ENCODE data around the gene MTG1. TPM values are rescaled to one million over a fixed set of nuclear protein-coding genes. Genes with fewer than 3 reads are reported as not detected.
A peak's percentile ranks its signal among the peaks of the same experiment; 100 is the strongest.
"Not testable (repeated sequence)": the region's sequence is repeated elsewhere in the genome, so short reads cannot be mapped to it uniquely, and the experiment has no call there.

The MTG1 gene
- total RNA-seq, 5 donors from 2014 or later (not counting 1 experiment from before 2014, with no cell fraction given), result 46.7 to 79.3 (median 69.4) TPM

- H3K4me1 Mint-ChIP-seq; H3K4me3 Mint-ChIP-seq; CTCF ChIA-PET; H3K27me3 Mint-ChIP-seq; H3K9me3 Mint-ChIP-seq; POLR2A ChIA-PET; DNase-seq; H3K9me3 ChIP-seq; H3K36me3 Mint-ChIP-seq; H3K4me1 ChIP-seq (ENCODE audit: control insufficient read depth in 1 of 2, extremely low read depth in 1 of 2, insufficient read depth in 2 of 2, low read length in 2 of 2); H3K27ac ChIP-seq (ENCODE audit: low read length); H3K4me3 ChIP-seq (ENCODE audit: control insufficient read depth in 1 of 2, extremely low read depth in 1 of 2, low read length in 1 of 2); ATAC-seq (replicated peaks in 1 of 4); H3K27me3 ChIP-seq (replicated peaks in 1 of 2; ENCODE audit: control insufficient read depth in 2 of 2, extremely low read depth in 1 of 2, insufficient read depth in 2 of 2, low read length in 1 of 2); H3K27ac Mint-ChIP-seq: not testable (repeated sequence)
- peaks cover 15 to 45% of the 10 kb centered on the region in 2 donors for H3K36me3 ChIP-seq (ENCODE audit: control insufficient read depth in 2 of 2, extremely low read depth in 1 of 2, insufficient read depth in 1 of 2, low read length in 1 of 2)
- no CpG with 5 or more reads among the region's 7 CpGs for WGBS (ENCODE audit: insufficient coverage)
Measured at GRCh38 chr10:133367461-133367860, 26.5 kb upstream of the MTG1 start.

- ChIA-PET POLR2A (no interaction called here), CTCF (interaction anchor here in 1 of 2 donors (1.0 kb wide), 1 partner anchor 39 kb away, joined by 4 read pairs; no protein-coding TSS in a partner anchor)
- Mint-ChIP-seq H3K27me3 (no peaks in the 10 kb centered on the region), H3K4me3 (no peak overlapping the region), H3K27ac (no peak overlapping the region), H3K9me3 (no peaks in the 10 kb centered on the region), H3K4me1 (peaks cover 0 to 5% (median 3%) of the 10 kb centered on the region in 3 donors), H3K36me3 (peaks cover 10% of the 10 kb centered on the region)
- H3K4me1 ChIP-seq (ENCODE audit: control insufficient read depth in 1 of 2, extremely low read depth in 1 of 2, insufficient read depth in 2 of 2, low read length in 2 of 2), result peaks cover 0 to 9% of the 10 kb centered on the region in 2 experiments
- H3K36me3 ChIP-seq (ENCODE audit: control insufficient read depth in 2 of 2, extremely low read depth in 1 of 2, insufficient read depth in 1 of 2, low read length in 1 of 2), result peaks cover 15 to 45% of the 10 kb centered on the region in 2 donors
- H3K9me3 ChIP-seq, result no peaks in the 10 kb centered on the region
- H3K27ac ChIP-seq (ENCODE audit: low read length), result no peak overlapping the region
- ATAC-seq (replicated peaks in 1 of 4) (no peak), DNase-seq (no peak)
- no peaks in the 10 kb centered on the region for H3K27me3 ChIP-seq (replicated peaks in 1 of 2; ENCODE audit: control insufficient read depth in 2 of 2, extremely low read depth in 1 of 2, insufficient read depth in 2 of 2, low read length in 1 of 2)
- H3K4me3 ChIP-seq (ENCODE audit: control insufficient read depth in 1 of 2, extremely low read depth in 1 of 2, low read length in 1 of 2), result no peak overlapping the region
- WGBS (ENCODE audit: insufficient coverage), result 100% methylated on average over 5 of the region's 7 CpGs
Measured at GRCh38 chr10:133368153-133368552, 25.8 kb upstream of the MTG1 start.

GRCh38 chr10:133370030-133370786, 23.7 kb upstream of the MTG1 start:
- H3K4me1 Mint-ChIP-seq, result peaks cover 6 to 10% (median 6%) of the 10 kb centered on the region in 3 donors
- no peaks in the 10 kb centered on the region for H3K27me3 Mint-ChIP-seq
- Histone ChIP-seq H3K4me3 (ENCODE audit: control insufficient read depth in 1 of 2, extremely low read depth in 1 of 2, low read length in 1 of 2) (no peak overlapping the region), H3K27ac (ENCODE audit: low read length) (no peak overlapping the region), H3K27me3 (replicated peaks in 1 of 2; ENCODE audit: control insufficient read depth in 2 of 2, extremely low read depth in 1 of 2, insufficient read depth in 2 of 2, low read length in 1 of 2) (no peaks in the 10 kb centered on the region), H3K4me1 (ENCODE audit: control insufficient read depth in 1 of 2, extremely low read depth in 1 of 2, insufficient read depth in 2 of 2, low read length in 2 of 2) (peaks cover 3 to 17% of the 10 kb centered on the region in 2 experiments), H3K9me3 (no peaks in the 10 kb centered on the region), H3K36me3 (ENCODE audit: control insufficient read depth in 2 of 2, extremely low read depth in 1 of 2, insufficient read depth in 1 of 2, low read length in 1 of 2) (peaks cover 15 to 37% of the 10 kb centered on the region in 2 donors)
- H3K36me3 Mint-ChIP-seq, result peaks cover 5% of the 10 kb centered on the region
- POLR2A ChIA-PET, result no interaction called here
- 95% methylated on average over 23 of the region's 24 CpGs for WGBS (ENCODE audit: insufficient coverage)
- H3K4me3 Mint-ChIP-seq, result peak overlapping the region in 1 of 3 donors; percentile 28
- ATAC-seq (replicated peaks in 1 of 4) (no peak), DNase-seq (no peak)
- H3K27ac Mint-ChIP-seq, result no peak overlapping the region
- H3K9me3 Mint-ChIP-seq, result no peaks in the 10 kb centered on the region
- CTCF ChIA-PET, result no interaction called here

GRCh38 chr10:133372507-133372906, 21.4 kb upstream of the MTG1 start:
- ATAC-seq (replicated peaks in 1 of 4) (no peak), DNase-seq (no peak)
- no peaks in the 10 kb centered on the region for H3K9me3 ChIP-seq
- H3K27me3 ChIP-seq (replicated peaks in 1 of 2; ENCODE audit: control insufficient read depth in 2 of 2, extremely low read depth in 1 of 2, insufficient read depth in 2 of 2, low read length in 1 of 2), result peaks cover 0 to 3% of the 10 kb centered on the region in 2 experiments
- POLR2A ChIA-PET, result no interaction called here
- no peak overlapping the region for H3K4me3 ChIP-seq (ENCODE audit: control insufficient read depth in 1 of 2, extremely low read depth in 1 of 2, low read length in 1 of 2)
- no peak overlapping the region for H3K27ac Mint-ChIP-seq
- peaks cover 5% of the 10 kb centered on the region for H3K36me3 Mint-ChIP-seq
- peaks cover 3 to 20% of the 10 kb centered on the region in 2 experiments for H3K4me1 ChIP-seq (ENCODE audit: control insufficient read depth in 1 of 2, extremely low read depth in 1 of 2, insufficient read depth in 2 of 2, low read length in 2 of 2)
- H3K27me3 Mint-ChIP-seq, result no peaks in the 10 kb centered on the region
- CTCF ChIA-PET, result no interaction called here
- WGBS (ENCODE audit: insufficient coverage), result 90% methylated on average over 11 of the region's 20 CpGs
- H3K4me3 Mint-ChIP-seq, result peak overlapping the region; percentile 74 to 79 (median 77)
- peaks cover 6 to 20% of the 10 kb centered on the region in 2 donors for H3K36me3 ChIP-seq (ENCODE audit: control insufficient read depth in 2 of 2, extremely low read depth in 1 of 2, insufficient read depth in 1 of 2, low read length in 1 of 2)
- no peak overlapping the region for H3K27ac ChIP-seq (ENCODE audit: low read length)
- H3K9me3 Mint-ChIP-seq, result no peaks in the 10 kb centered on the region
- peaks cover 6 to 18% (median 6%) of the 10 kb centered on the region in 3 donors for H3K4me1 Mint-ChIP-seq

- H3K4me1 ChIP-seq (ENCODE audit: control insufficient read depth in 1 of 2, extremely low read depth in 1 of 2, insufficient read depth in 2 of 2, low read length in 2 of 2), result peaks cover 3 to 27% of the 10 kb centered on the region in 2 experiments
- DNase-seq (peak; percentile 77 to 94 (median 89)), ATAC-seq (replicated peaks in 1 of 4) (peak; percentile 99)
- peaks cover 6 to 19% (median 9%) of the 10 kb centered on the region in 3 donors for H3K4me1 Mint-ChIP-seq
- H3K4me3 ChIP-seq (ENCODE audit: control insufficient read depth in 1 of 2, extremely low read depth in 1 of 2, low read length in 1 of 2), result peak within 1 kb of the TSS; percentile 55 to 57
- peak within 1 kb of the TSS; percentile 31 to 76 for H3K27ac Mint-ChIP-seq
- H3K4me3 Mint-ChIP-seq, result peak within 1 kb of the TSS; percentile 79
- H3K27ac ChIP-seq (ENCODE audit: low read length), result no peak within 1 kb of the TSS
- H3K36me3 Mint-ChIP-seq, result peaks cover 5% of the 10 kb centered on the region
- WGBS (ENCODE audit: insufficient coverage), result under 1% methylated on average over 71 of the region's 89 CpGs
- ChIA-PET POLR2A (no interaction called here), CTCF (no interaction called here)
- H3K36me3 ChIP-seq (ENCODE audit: control insufficient read depth in 2 of 2, extremely low read depth in 1 of 2, insufficient read depth in 1 of 2, low read length in 1 of 2), result peaks cover 6 to 15% of the 10 kb centered on the region in 2 donors
- no peaks in the 10 kb centered on the region for H3K9me3 Mint-ChIP-seq
- H3K27me3 Mint-ChIP-seq, result no peaks in the 10 kb centered on the region
- H3K27me3 ChIP-seq (replicated peaks in 1 of 2; ENCODE audit: control insufficient read depth in 2 of 2, extremely low read depth in 1 of 2, insufficient read depth in 2 of 2, low read length in 1 of 2), result peaks cover 0 to 5% of the 10 kb centered on the region in 2 experiments
- H3K9me3 ChIP-seq, result no peaks in the 10 kb centered on the region
Measured at GRCh38 chr10:133373174-133374090, 20.5 kb upstream of the MTG1 start, which contains the start of gene ECHS1. Gene ECHS1 (minus strand): TSS chr10:133373354. CDS start chr10:133373333, 21 bp downstream.

Data from T-cell (primary cell).